Chondrocyte (in vitro differentiated cells): ENCODE measurements around the gene PSAP. TPM values are rescaled to one million over a fixed set of nuclear protein-coding genes. Genes with fewer than 3 reads are reported as not detected.

Experiments
- DNase-seq: peaks from one replicate; pipeline ENCODE4 v3.0.0; 2021; ENCODE audit warnings: mixed read lengths, low spot score
- H3K27ac Mint-ChIP-seq: one replicate; pipeline ENCODE4 v1.8.0; 2021; ENCODE audit warnings: mild to moderate bottlenecking, moderate library complexity, mixed read lengths; ENCODE audit not compliant: unreplicated experiment
- H3K27me3 Mint-ChIP-seq: 2 replicates; pipeline ENCODE4 v1.8.0; 2021; ENCODE audit warnings: low read depth, mixed read lengths
- H3K36me3 Mint-ChIP-seq: 2 replicates; pipeline ENCODE4 v1.8.0; 2021; ENCODE audit warnings: low read depth, mixed read lengths
- H3K4me1 Mint-ChIP-seq: 2 replicates; pipeline ENCODE4 v1.8.0; 2021; ENCODE audit warnings: low read depth, mild to moderate bottlenecking, mixed read lengths
- H3K4me3 Mint-ChIP-seq: one replicate; pipeline ENCODE4 v1.8.0; 2021; ENCODE audit warnings: mild to moderate bottlenecking, moderate library complexity, mixed read lengths; ENCODE audit not compliant: unreplicated experiment
- H3K9me3 Mint-ChIP-seq: 2 replicates; pipeline ENCODE4 v1.8.0; 2021; ENCODE audit warnings: low read depth, mixed read lengths
- total RNA-seq: library from RNA; stranded (reverse); gene quantifications from 3 replicates; pipeline ENCODE4 v1.2.1, GENCODE V29; 2021
- TF ChIP-seq, protein P1 (sequence below): fragments of 200-600 bp; sonication (generic); IDR thresholded peaks from 2 replicates; pipeline ENCODE4 v1.5.0; 2021; ENCODE audit warnings: antibody characterized with exemption, mild to moderate bottlenecking, moderate library complexity

PSAP gene
- total RNA-seq, 1 donor from 2014 or later: 970 TPM

DNA sequence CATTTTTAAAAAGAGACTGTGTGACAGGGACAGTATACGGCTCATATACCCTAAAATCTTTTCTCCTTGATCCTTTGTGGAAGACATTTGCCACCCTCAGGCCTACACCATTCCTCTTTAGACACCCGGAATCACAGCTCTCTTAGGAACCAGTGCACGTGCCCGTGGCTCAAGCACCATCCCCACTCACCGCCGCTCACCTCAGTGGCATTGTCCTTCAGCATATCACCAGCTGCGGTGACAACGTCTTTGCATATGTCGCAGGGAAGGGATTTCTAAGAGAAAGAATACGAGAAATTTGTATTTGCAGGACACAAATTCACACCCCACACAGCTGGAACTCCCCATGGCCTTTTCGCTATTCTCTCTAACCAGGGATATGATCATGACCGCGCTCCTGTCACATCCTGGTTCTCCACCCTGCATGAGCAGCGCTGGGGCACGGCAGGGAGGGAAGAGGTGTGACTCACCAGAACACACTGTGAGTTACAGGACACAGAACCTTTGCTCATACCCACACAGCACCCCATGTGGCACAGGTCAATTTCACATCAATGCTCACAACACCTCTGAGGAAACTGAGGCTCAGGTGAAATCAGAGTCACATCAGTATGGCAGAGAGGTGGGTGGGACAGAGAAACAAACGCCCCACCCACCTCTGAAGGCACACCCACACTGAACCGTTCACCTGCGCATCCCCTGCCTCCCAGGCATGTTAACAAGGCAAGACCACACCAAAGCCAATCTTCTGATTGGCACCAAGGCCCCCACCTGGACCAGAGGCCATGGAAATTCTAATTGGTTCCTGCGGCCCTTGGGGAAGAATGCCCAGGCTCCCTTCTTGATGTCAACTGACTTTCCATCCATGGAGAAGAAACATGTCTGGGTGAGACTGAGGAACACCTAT lies 19.2 kb downstream of the PSAP start:
- Mint-ChIP-seq H3K27ac (no peak overlapping the region), H3K9me3 (no peaks in the 10 kb centered on the region), H3K4me3 (no peak overlapping the region), H3K27me3 (no peaks in the 10 kb centered on the region), H3K36me3 (peaks cover 29% of the 10 kb centered on the region), H3K4me1 (peaks cover 26% of the 10 kb centered on the region)
- TF ChIP-seq, protein P1, sequence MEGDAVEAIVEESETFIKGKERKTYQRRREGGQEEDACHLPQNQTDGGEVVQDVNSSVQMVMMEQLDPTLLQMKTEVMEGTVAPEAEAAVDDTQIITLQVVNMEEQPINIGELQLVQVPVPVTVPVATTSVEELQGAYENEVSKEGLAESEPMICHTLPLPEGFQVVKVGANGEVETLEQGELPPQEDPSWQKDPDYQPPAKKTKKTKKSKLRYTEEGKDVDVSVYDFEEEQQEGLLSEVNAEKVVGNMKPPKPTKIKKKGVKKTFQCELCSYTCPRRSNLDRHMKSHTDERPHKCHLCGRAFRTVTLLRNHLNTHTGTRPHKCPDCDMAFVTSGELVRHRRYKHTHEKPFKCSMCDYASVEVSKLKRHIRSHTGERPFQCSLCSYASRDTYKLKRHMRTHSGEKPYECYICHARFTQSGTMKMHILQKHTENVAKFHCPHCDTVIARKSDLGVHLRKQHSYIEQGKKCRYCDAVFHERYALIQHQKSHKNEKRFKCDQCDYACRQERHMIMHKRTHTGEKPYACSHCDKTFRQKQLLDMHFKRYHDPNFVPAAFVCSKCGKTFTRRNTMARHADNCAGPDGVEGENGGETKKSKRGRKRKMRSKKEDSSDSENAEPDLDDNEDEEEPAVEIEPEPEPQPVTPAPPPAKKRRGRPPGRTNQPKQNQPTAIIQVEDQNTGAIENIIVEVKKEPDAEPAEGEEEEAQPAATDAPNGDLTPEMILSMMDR: no peak
- DNase-seq: no peak

DNA sequence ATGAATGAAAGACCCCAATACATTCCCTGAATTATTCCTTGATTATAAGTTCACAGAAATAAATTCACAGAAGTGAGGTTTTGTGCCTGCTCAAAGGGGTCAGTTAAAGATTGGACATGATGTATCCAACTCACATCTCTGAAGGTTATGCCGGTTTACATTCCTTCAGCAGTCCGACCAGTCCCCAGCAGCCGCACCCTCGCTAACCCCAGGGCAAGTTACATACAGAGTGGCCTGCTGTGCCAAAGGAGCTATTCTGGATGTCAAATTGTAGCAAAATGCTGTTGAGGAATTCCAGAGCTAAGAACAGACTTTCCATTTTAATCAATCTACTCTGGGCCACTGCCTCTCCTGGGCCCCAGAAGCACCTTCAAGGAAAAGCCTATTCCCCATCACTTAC lies 20.3 kb downstream of the PSAP start:
- peaks cover 33% of the 10 kb centered on the region for H3K36me3 Mint-ChIP-seq
- no peaks in the 10 kb centered on the region for H3K9me3 Mint-ChIP-seq
- H3K27me3 Mint-ChIP-seq: no peaks in the 10 kb centered on the region
- TF ChIP-seq, protein P1: no peak
- no peak overlapping the region for H3K4me3 Mint-ChIP-seq
- no peak overlapping the region for H3K27ac Mint-ChIP-seq
- peaks cover 14% of the 10 kb centered on the region for H3K4me1 Mint-ChIP-seq
- DNase-seq: no peak

DNA sequence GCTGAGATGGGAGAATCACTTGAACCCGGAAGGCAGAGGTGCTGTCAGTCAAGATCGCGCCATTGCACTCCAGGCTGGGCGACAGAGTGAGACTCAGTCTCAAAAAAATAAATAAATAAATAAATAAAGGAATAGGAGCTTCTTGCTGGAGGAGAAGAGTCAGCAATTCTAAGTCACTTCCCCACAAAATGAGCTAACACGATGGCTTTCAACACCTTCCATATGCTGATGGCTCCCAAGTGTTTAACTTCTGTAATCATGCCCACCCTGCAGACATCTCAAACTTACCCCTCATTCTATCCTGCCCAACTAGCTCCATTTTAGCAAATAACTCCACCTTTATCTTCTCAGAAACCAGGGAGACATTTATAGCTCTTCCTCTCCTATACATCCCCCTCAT lies 21.2 kb downstream of the PSAP start:
- Mint-ChIP-seq H3K4me3 (no peak overlapping the region), H3K27ac (no peak overlapping the region), H3K4me1 (peaks cover 10% of the 10 kb centered on the region), H3K9me3 (no peaks in the 10 kb centered on the region), H3K36me3 (peaks cover 35% of the 10 kb centered on the region), H3K27me3 (no peaks in the 10 kb centered on the region)
- DNase-seq: no peak
- TF ChIP-seq, protein P1: no peak

DNA sequence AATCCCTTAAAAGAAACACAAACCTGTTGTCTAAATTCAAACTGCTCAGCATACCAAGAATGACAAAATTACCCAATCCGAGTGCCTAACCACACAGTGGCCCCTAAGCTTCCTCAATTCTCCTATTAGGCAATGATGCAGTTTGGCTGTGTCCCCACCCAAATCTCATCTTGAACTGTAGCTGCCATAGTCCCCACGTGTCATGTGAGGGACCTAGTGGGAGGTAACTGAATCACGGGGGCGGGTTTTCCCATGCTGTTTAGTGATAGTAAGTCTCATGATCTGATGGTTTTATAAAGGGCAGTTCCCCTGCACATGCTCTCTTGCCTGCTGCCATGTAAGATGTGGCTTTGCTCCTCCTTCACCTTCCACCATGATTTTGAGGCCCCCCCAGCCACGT lies 21.9 kb downstream of the PSAP start:
- no peaks in the 10 kb centered on the region for H3K9me3 Mint-ChIP-seq
- DNase-seq: no peak
- H3K27me3 Mint-ChIP-seq: no peaks in the 10 kb centered on the region
- TF ChIP-seq, protein P1: no peak
- peaks cover 37% of the 10 kb centered on the region for H3K36me3 Mint-ChIP-seq
- no peak overlapping the region for H3K4me3 Mint-ChIP-seq
- peaks cover 7% of the 10 kb centered on the region for H3K4me1 Mint-ChIP-seq
- no peak overlapping the region for H3K27ac Mint-ChIP-seq

DNA sequence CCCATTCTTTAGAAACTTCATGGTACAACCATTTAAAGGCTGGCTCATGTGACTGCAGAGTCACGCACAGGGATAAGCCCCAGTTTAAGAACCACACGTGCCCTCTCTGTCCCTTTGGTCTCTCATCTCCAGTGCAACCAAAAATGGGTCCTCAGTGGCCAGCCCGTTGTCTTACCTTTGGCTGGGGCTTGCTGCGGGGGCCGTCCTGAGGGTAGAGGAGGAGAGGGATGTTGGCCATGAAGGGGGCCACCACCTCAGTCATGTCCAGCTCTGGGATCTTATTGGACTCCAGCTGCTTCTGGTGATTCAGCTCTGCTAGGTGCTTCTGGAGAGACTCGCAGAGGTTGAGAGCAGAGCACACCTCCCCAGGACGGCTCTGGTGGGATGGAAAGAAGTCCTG lies 22.3 kb downstream of the PSAP start:
- Mint-ChIP-seq H3K4me1 (peaks cover 7% of the 10 kb centered on the region), H3K27ac (no peak overlapping the region), H3K36me3 (peaks cover 37% of the 10 kb centered on the region), H3K9me3 (no peaks in the 10 kb centered on the region), H3K27me3 (no peaks in the 10 kb centered on the region), H3K4me3 (no peak overlapping the region)
- TF ChIP-seq, protein P1: no peak
- DNase-seq: no peak
